IPS DF 6.9 (cell line): ENCODE measurements around the gene MGARP.

Source experiments
- DNase-seq: peaks from one replicate; pipeline ENCODE4 v3.0.0-alpha.2; 2013; ENCODE audit warnings: low read depth, low spot score
- H3K27ac ChIP-seq: one replicate; pipeline ENCODE4 v1.5.1; 2013; ENCODE audit warnings: low read length, control low read depth
- H3K27me3 ChIP-seq: 2 replicates; pipeline ENCODE4 v1.6.1; 2013; ENCODE audit warnings: mild to moderate bottlenecking, low read length; ENCODE audit not compliant: control insufficient read depth, insufficient read depth
- H3K36me3 ChIP-seq: 2 replicates; pipeline ENCODE4 v1.6.1; 2013; ENCODE audit warnings: low read length; ENCODE audit not compliant: control insufficient read depth, insufficient read depth
- H3K4me1 ChIP-seq: 2 replicates; pipeline ENCODE4 v1.6.1; 2013; ENCODE audit warnings: low read length; ENCODE audit not compliant: control insufficient read depth, insufficient read depth
- H3K4me3 ChIP-seq: 2 replicates; pipeline ENCODE4 v1.5.1; 2013; ENCODE audit warnings: mild to moderate bottlenecking, low read length
- H3K9me3 ChIP-seq: 2 replicates; pipeline ENCODE4 v1.6.1; 2013; ENCODE audit warnings: low read length, inconsistent platforms; ENCODE audit not compliant: control insufficient read depth, insufficient read depth
- WGBS: extraction: QIAGEN DNeasy Blood & Tissue Kit; methylation state at CpG from one replicate; pipeline ENCODE4 v1.1.7; 2013; ENCODE audit warnings: mixed read lengths, missing lambda C conversion rate; ENCODE audit not compliant: insufficient read length, insufficient coverage; 5-methylcytosine and 5-hydroxymethylcytosine counted together

Gene MGARP

GRCh38 chr4:139245590-139245989 is 34.4 kb downstream of the MGARP start:
- no CpG with 5 or more reads among the region's 1 CpG for whole genome bisulfite sequencing
- DNase-seq = no peak
- H3K4me3 ChIP-seq = no peak overlapping the region
- H3K9me3 ChIP-seq = no peaks in the 10 kb centered on the region
- H3K27ac ChIP-seq = no peak overlapping the region
- H3K4me1 ChIP-seq = peaks cover 6% of the 10 kb centered on the region
- H3K27me3 ChIP-seq = no peaks in the 10 kb centered on the region
- H3K36me3 ChIP-seq = no peaks in the 10 kb centered on the region

- no peaks in the 10 kb centered on the region for H3K36me3 ChIP-seq
- no peak for DNase-seq
- peaks cover 8% of the 10 kb centered on the region for H3K4me1 ChIP-seq
- WGBS = no CpG with 5 or more reads among the region's 12 CpGs
- H3K27ac ChIP-seq = no peak overlapping the region
- no peaks in the 10 kb centered on the region for H3K27me3 ChIP-seq
- no peaks in the 10 kb centered on the region for H3K9me3 ChIP-seq
- H3K4me3 ChIP-seq = no peak overlapping the region
Observed at GRCh38 chr4:139243448-139244365, 36.3 kb downstream of the MGARP start.

- no peaks in the 10 kb centered on the region for H3K9me3 ChIP-seq
- no peak for DNase-seq
- H3K36me3 ChIP-seq = no peaks in the 10 kb centered on the region
- H3K4me1 ChIP-seq = peaks cover 8% of the 10 kb centered on the region
- no CpG with 5 or more reads among the region's 2 CpGs for WGBS
- no peak overlapping the region for H3K4me3 ChIP-seq
- H3K27me3 ChIP-seq = no peaks in the 10 kb centered on the region
- no peak overlapping the region for H3K27ac ChIP-seq
Observed at GRCh38 chr4:139242511-139243051, 37.4 kb downstream of the MGARP start.

GRCh38 chr4:139241784-139242151 is 38.3 kb downstream of the MGARP start:
- H3K27me3 ChIP-seq = no peaks in the 10 kb centered on the region
- H3K9me3 ChIP-seq = no peaks in the 10 kb centered on the region
- no peak for DNase-seq
- no peak overlapping the region for H3K4me3 ChIP-seq
- no peaks in the 10 kb centered on the region for H3K36me3 ChIP-seq
- peaks cover 8% of the 10 kb centered on the region for H3K4me1 ChIP-seq
- no CpG with 5 or more reads among the region's 12 CpGs for WGBS
- no peak overlapping the region for H3K27ac ChIP-seq

- WGBS = no CpG with 5 or more reads among the region's 11 CpGs
- H3K27ac ChIP-seq = no peak overlapping the region
Observed at GRCh38 chr4:139241086-139241783, 38.8 kb downstream of the MGARP start.

GRCh38 chr4:139239127-139239772 is 40.8 kb downstream of the MGARP start:
- no peak for DNase-seq
- WGBS = no CpG with 5 or more reads among the region's 7 CpGs
- no peaks in the 10 kb centered on the region for H3K9me3 ChIP-seq
- H3K4me1 ChIP-seq = peaks cover 8% of the 10 kb centered on the region
- no peak overlapping the region for H3K4me3 ChIP-seq
- no peaks in the 10 kb centered on the region for H3K27me3 ChIP-seq
- H3K36me3 ChIP-seq = no peaks in the 10 kb centered on the region
- H3K27ac ChIP-seq = no peak overlapping the region

More at GRCh38 chr4:139241086-139241783, 38.8 kb downstream of the MGARP start:
- Histone ChIP-seq H3K27me3 (no peaks in the 10 kb centered on the region), H3K4me3 (no peak overlapping the region), H3K9me3 (no peaks in the 10 kb centered on the region), H3K36me3 (no peaks in the 10 kb centered on the region), H3K4me1 (peaks cover 8% of the 10 kb centered on the region)
- no peak for DNase-seq

- H3K9me3 ChIP-seq = no peaks in the 10 kb centered on the region
- DNase-seq = no peak
- no peak overlapping the region for H3K4me3 ChIP-seq
- H3K27ac ChIP-seq = no peak overlapping the region
- no peaks in the 10 kb centered on the region for H3K27me3 ChIP-seq
- no peaks in the 10 kb centered on the region for H3K36me3 ChIP-seq
- no peaks in the 10 kb centered on the region for H3K4me1 ChIP-seq
- WGBS = no CpG with 5 or more reads among the region's 3 CpGs
Observed at GRCh38 chr4:139234253-139234652, 45.8 kb downstream of the MGARP start.

- Histone ChIP-seq H3K36me3 (no peaks in the 10 kb centered on the region), H3K4me1 (no peaks in the 10 kb centered on the region), H3K27me3 (no peaks in the 10 kb centered on the region), H3K4me3 (no peak overlapping the region), H3K9me3 (no peaks in the 10 kb centered on the region), H3K27ac (no peak overlapping the region)
- no peak for DNase-seq
- WGBS = no CpG with 5 or more reads among the region's 3 CpGs
Observed at GRCh38 chr4:139229534-139230039, 50.4 kb downstream of the MGARP start.

GRCh38 chr4:139227729-139228404 is 52.2 kb downstream of the MGARP start:
- H3K27ac ChIP-seq = no peak overlapping the region
- no CpG with 5 or more reads among the region's 2 CpGs for WGBS
- H3K36me3 ChIP-seq = no peaks in the 10 kb centered on the region
- DNase-seq = no peak
- H3K27me3 ChIP-seq = no peaks in the 10 kb centered on the region
- H3K4me1 ChIP-seq = no peaks in the 10 kb centered on the region
- no peaks in the 10 kb centered on the region for H3K9me3 ChIP-seq
- H3K4me3 ChIP-seq = no peak overlapping the region
